HEK293 (cell line): ENCODE measurements around the gene CACNA2D4.

Experiments
- CTCF ChIA-PET: fragments of 350-600 bp; formaldehyde crosslinking; extraction: SDS; loops from one replicate; lab custom pipeline; 2021; ENCODE audit warnings: antibody characterized with exemption; lab: Yijun Ruan, JAX
- POLR2A ChIA-PET: fragments of 300-600 bp; formaldehyde crosslinking; extraction: SDS; loops from one replicate; lab custom pipeline; 2020; ENCODE audit warnings: antibody characterized with exemption, inconsistent platforms; lab: Yijun Ruan, JAX
- H3K27ac ChIP-seq: fragments of 200-500 bp; sonication (Bioruptor generic); 2 replicates; pipeline ENCODE4 v1.5.1; 2014; ENCODE audit warnings: low read depth, low read length, control low read depth, inconsistent platforms; ENCODE audit errors: extremely low read depth
- H3K36me3 ChIP-seq, 2 experiments: fragments of 200-500 bp in 1 of 2; sonication (Bioruptor generic) in 1 of 2; 1 replicate in 1 of 2; 2 replicates in 1 of 2; pipeline ENCODE4 v1.5.1; 2014 to 2017; ENCODE audit warnings: inconsistent platforms in 2 of 2, low read length in 2 of 2; ENCODE audit not compliant: control insufficient read depth in 2 of 2, insufficient read depth in 1 of 2
- H3K4me1 ChIP-seq: fragments of 200-500 bp; sonication (Bioruptor generic); 2 replicates; pipeline ENCODE4 v1.5.1; 2014; ENCODE audit warnings: mild to moderate bottlenecking, low read length, inconsistent platforms; ENCODE audit not compliant: control insufficient read depth, insufficient read depth
- H3K4me3 ChIP-seq: 2 replicates; pipeline ENCODE4 v1.5.1; 2011; ENCODE audit warnings: low read depth, mild to moderate bottlenecking, control low read depth, low read length, moderate library complexity
- H3K9me3 ChIP-seq: fragments of 200-500 bp; sonication (Bioruptor generic); 2 replicates; pipeline ENCODE4 v1.5.1; 2014; ENCODE audit warnings: low read depth, low read length, inconsistent platforms; ENCODE audit not compliant: control insufficient read depth, insufficient read depth
- GLI4 ChIP-seq: fragments of 450-650 bp; formaldehyde crosslinking; IDR thresholded peaks from 2 replicates; pipeline ENCODE4 v1.5.1; 2016; ENCODE audit warnings: missing biosample characterization, missing genetic modification characterization
- HOXA7 ChIP-seq: sonication (generic); formaldehyde crosslinking; IDR thresholded peaks from 2 replicates; pipeline ENCODE4 v1.8.1; 2022; ENCODE audit warnings: missing genetic modification reagents, borderline replicate concordance
- KLF1 ChIP-seq: fragments of 450-650 bp; formaldehyde crosslinking; IDR thresholded peaks from 2 replicates; pipeline ENCODE4 v1.5.1; 2016; ENCODE audit warnings: missing biosample characterization, missing genetic modification characterization
- MEIS1 ChIP-seq: sonication (generic); formaldehyde crosslinking; IDR thresholded peaks from 2 replicates; pipeline ENCODE4 v1.8.1; 2022; ENCODE audit warnings: missing genetic modification reagents, mild to moderate bottlenecking, borderline replicate concordance
- OSR2 ChIP-seq: fragments of 450-650 bp; formaldehyde crosslinking; IDR thresholded peaks from 2 replicates; pipeline ENCODE4 v1.5.1; 2016; ENCODE audit warnings: missing biosample characterization, missing genetic modification characterization
- SCRT2 ChIP-seq: fragments of 450-650 bp; formaldehyde crosslinking; IDR thresholded peaks from 2 replicates; pipeline ENCODE4 v1.5.1; 2016; ENCODE audit warnings: missing biosample characterization, missing genetic modification characterization
- SETDB1 ChIP-seq: IDR thresholded peaks from one replicate; pipeline ENCODE4 v1.6.1; 2017; ENCODE audit warnings: mild to moderate bottlenecking, low read length, moderate library complexity, mixed read lengths; ENCODE audit not compliant: insufficient read length
- SP7 ChIP-seq: fragments of 450-650 bp; formaldehyde crosslinking; IDR thresholded peaks from 2 replicates; pipeline ENCODE4 v1.5.1; 2016; ENCODE audit warnings: missing biosample characterization, missing genetic modification characterization
- ZBTB8A ChIP-seq: fragments of 450-650 bp; formaldehyde crosslinking; IDR thresholded peaks from 2 replicates; pipeline ENCODE4 v1.5.1; 2016; ENCODE audit warnings: missing biosample characterization, missing genetic modification characterization
- ZNF138 ChIP-seq: fragments of 450-650 bp; formaldehyde crosslinking; IDR thresholded peaks from 2 replicates; pipeline ENCODE4 v1.5.1; 2016; ENCODE audit warnings: missing biosample characterization, missing genetic modification characterization, borderline replicate concordance
- ZNF169 ChIP-seq: fragments of 450-650 bp; formaldehyde crosslinking; IDR thresholded peaks from 2 replicates; pipeline ENCODE4 v1.5.1; 2016; ENCODE audit warnings: missing biosample characterization, missing genetic modification characterization
- ZNF184 ChIP-seq: fragments of 450-650 bp; IDR thresholded peaks from 2 replicates; pipeline ENCODE4 v1.5.1; 2018; ENCODE audit warnings: missing biosample characterization, mild to moderate bottlenecking, missing genetic modification characterization
- ZNF202 ChIP-seq: fragments of 450-650 bp; formaldehyde crosslinking; IDR thresholded peaks from 2 replicates; pipeline ENCODE4 v1.5.1; 2016; ENCODE audit warnings: missing biosample characterization, missing genetic modification characterization, borderline replicate concordance
- ZNF214 ChIP-seq: fragments of 450-650 bp; formaldehyde crosslinking; IDR thresholded peaks from 2 replicates; pipeline ENCODE4 v1.5.1; 2017; ENCODE audit warnings: missing biosample characterization, mild to moderate bottlenecking, missing genetic modification characterization, borderline replicate concordance
- ZNF221 ChIP-seq: fragments of 450-650 bp; formaldehyde crosslinking; IDR thresholded peaks from 2 replicates; pipeline ENCODE4 v1.5.1; 2017; ENCODE audit warnings: missing biosample characterization, missing genetic modification characterization, borderline replicate concordance
- ZNF274 ChIP-seq, 2 experiments: fragments of 200-500 bp in 1 of 2; fragments of 450-650 bp in 1 of 2; sonication (Bioruptor generic) in 1 of 2; formaldehyde crosslinking in 1 of 2; IDR thresholded peaks; 2 replicates each; pipeline versions ENCODE4 v1.5.1 to v1.6.1; 2014 to 2016; ENCODE audit warnings: borderline replicate concordance in 1 of 2, inconsistent platforms in 1 of 2, low read length in 1 of 2, missing biosample characterization in 1 of 2, missing genetic modification characterization in 1 of 2
- ZNF391 ChIP-seq: fragments of 450-650 bp; formaldehyde crosslinking; IDR thresholded peaks from 2 replicates; pipeline ENCODE4 v1.5.1; 2016; ENCODE audit warnings: low read depth, missing biosample characterization, missing genetic modification characterization, borderline replicate concordance
- ZNF529 ChIP-seq: fragments of 450-650 bp; formaldehyde crosslinking; IDR thresholded peaks from 2 replicates; pipeline ENCODE4 v1.5.1; 2017; ENCODE audit warnings: missing genetic modification characterization, missing biosample characterization; ENCODE audit not compliant: insufficient replicate concordance
- ZNF561 ChIP-seq: fragments of 450-650 bp; IDR thresholded peaks from 2 replicates; pipeline ENCODE4 v1.5.1; 2018; ENCODE audit warnings: missing biosample characterization, missing genetic modification characterization, borderline replicate concordance
- ZNF621 ChIP-seq: fragments of 450-650 bp; formaldehyde crosslinking; IDR thresholded peaks from 2 replicates; pipeline ENCODE4 v1.5.1; 2017; ENCODE audit warnings: missing biosample characterization, missing genetic modification characterization
- ZNF792 ChIP-seq: fragments of 450-650 bp; formaldehyde crosslinking; IDR thresholded peaks from 2 replicates; pipeline ENCODE4 v1.5.1; 2016; ENCODE audit warnings: missing biosample characterization, missing genetic modification characterization
- TF ChIP-seq, protein P1 (sequence below): fragments of 450-650 bp; formaldehyde crosslinking; IDR thresholded peaks from 2 replicates; pipeline ENCODE4 v1.5.1; 2016; ENCODE audit warnings: missing biosample characterization, missing genetic modification characterization
- TF ChIP-seq, protein P2 (sequence below): fragments of 450-650 bp; formaldehyde crosslinking; IDR thresholded peaks from 2 replicates; pipeline ENCODE4 v1.5.1; 2016; ENCODE audit warnings: missing biosample characterization, missing genetic modification characterization
- TF ChIP-seq, protein P3 (sequence below): fragments of 450-650 bp; formaldehyde crosslinking; IDR thresholded peaks from 2 replicates; pipeline ENCODE4 v1.5.1; 2016; ENCODE audit warnings: missing biosample characterization, missing genetic modification characterization
- TF ChIP-seq, protein P4 (sequence below): fragments of 450-650 bp; formaldehyde crosslinking; IDR thresholded peaks from 2 replicates; pipeline ENCODE4 v1.5.1; 2017; ENCODE audit warnings: missing biosample characterization, missing genetic modification characterization
- TF ChIP-seq, protein P5 (sequence below): fragments of 450-650 bp; formaldehyde crosslinking; IDR thresholded peaks from 2 replicates; pipeline ENCODE4 v1.5.1; 2016; ENCODE audit warnings: missing biosample characterization, missing genetic modification characterization

CACNA2D4 gene

DNA sequence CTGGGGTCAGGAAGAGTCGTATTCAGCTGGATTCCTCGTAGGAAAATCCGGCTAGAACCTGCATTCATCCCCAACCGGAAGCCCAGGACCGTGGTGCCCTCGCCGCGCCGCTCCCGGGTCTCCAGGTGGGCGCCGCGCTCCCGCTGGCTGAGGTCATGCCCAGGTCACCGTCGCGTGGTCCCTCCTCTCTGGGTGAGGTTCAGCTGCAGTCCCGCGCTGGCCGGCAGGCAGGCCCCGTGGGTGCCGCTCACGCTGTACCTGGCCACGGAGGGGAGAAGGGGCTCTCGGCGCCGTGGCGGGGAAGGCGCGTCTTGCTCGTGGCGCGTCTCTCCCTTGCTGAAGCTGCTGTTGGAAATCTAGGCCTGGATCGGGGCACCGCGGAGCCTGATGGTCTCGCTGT, 53.6 kb downstream of the CACNA2D4 start (continued):
- TF ChIP-seq ZNF214 (tag by site-specific recombination), result no peak
- no peak for TF ChIP-seq ZNF391 (tag by site-specific recombination)

DNA sequence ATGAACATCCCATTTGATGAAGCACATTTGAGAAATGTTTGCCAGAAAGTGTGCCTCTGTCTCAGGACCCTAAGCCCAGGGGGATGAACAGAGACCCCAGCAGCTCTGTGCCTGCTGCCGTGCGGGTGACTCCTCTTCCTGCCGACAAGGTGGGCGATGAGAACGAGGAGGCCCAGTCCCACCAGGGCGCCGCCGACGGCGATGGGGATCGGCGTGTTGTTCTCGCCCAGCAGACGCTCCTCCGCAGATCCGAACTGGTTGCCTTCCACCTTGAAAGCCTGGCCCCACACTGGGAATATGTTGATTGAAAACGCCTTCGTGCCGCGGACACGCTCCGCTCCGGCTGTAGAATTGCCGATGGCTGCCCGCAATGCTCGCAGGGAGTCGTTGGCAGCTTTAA, 54.0 kb downstream of the CACNA2D4 start:
- Histone ChIP-seq H3K4me1 (no peaks in the 10 kb centered on the region), H3K27ac (no peak overlapping the region), H3K9me3 (no peaks in the 10 kb centered on the region), H3K4me3 (no peak overlapping the region), H3K36me3 (no peaks in the 10 kb centered on the region)
- POLR2A ChIA-PET, result no interaction called here
- CTCF ChIA-PET, result no interaction called here
- TF ChIP-seq ZNF621 (tag by site-specific recombination), result no peak
- TF ChIP-seq SETDB1, result no peak
- TF ChIP-seq ZNF184 (tag by site-specific recombination), result no peak
- no peak for TF ChIP-seq KLF1
- no peak for TF ChIP-seq ZNF202 (tag by site-specific recombination)
- TF ChIP-seq, protein P1, sequence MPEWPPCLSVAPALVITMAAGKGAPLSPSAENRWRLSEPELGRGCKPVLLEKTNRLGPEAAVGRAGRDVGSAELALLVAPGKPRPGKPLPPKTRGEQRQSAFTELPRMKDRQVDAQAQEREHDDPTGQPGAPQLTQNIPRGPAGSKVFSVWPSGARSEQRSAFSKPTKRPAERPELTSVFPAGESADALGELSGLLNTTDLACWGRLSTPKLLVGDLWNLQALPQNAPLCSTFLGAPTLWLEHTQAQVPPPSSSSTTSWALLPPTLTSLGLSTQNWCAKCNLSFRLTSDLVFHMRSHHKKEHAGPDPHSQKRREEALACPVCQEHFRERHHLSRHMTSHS (tag by site-specific recombination), result no peak
- TF ChIP-seq ZNF221 (tag by site-specific recombination), result no peak
- TF ChIP-seq ZNF792 (tag by site-specific recombination), result no peak
- TF ChIP-seq, protein P2, sequence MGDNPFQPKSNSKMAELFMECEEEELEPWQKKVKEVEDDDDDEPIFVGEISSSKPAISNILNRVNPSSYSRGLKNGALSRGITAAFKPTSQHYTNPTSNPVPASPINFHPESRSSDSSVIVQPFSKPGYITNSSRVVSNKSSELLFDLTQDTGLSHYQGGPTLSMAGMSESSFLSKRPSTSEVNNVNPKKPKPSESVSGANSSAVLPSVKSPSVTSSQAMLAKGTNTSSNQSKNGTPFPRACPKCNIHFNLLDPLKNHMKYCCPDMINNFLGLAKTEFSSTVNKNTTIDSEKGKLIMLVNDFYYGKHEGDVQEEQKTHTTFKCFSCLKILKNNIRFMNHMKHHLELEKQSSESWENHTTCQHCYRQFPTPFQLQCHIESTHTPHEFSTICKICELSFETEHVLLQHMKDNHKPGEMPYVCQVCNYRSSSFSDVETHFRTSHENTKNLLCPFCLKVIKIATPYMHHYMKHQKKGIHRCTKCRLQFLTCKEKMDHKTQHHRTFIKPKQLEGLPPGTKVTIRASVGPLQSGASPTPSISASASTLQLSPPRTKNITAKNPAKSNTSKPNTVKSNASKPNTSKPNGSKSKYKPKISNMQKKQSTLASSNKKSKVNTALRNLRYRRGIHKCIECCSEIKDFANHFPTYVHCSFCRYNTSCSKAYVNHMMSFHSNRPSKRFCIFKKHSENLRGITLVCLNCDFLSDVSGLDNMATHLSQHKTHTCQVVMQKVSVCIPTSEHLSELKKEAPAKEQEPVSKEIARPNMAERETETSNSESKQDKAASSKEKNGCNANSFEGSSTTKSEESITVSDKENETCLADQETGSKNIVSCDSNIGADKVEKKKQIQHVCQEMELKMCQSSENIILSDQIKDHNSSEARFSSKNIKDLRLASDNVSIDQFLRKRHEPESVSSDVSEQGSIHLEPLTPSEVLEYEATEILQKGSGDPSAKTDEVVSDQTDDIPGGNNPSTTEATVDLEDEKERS (tag by site-specific recombination), result no peak
- TF ChIP-seq ZNF561 (tag by site-specific recombination), result no peak
- TF ChIP-seq, all 188 proteins: peak for 0

DNA sequence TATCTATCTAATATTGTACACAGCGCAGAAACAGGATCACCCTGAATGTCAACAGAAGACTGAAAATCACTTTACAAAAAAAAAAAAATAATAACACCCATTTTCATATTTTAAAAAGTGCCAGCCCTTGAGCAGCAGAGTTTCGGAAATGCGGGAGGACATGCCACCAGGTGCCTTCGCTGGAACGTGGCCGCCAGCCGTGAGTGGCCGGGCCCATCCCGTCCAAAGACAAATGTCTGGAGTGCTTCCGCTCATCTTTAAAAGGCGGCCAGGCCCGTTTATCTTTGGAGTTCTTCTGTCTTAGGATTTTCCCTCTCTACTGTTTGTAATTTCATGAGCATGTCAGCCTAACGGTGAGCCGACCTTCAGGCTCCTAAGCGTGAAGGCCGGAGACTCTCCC, 54.6 kb downstream of the CACNA2D4 start:
- no peaks in the 10 kb centered on the region for H3K9me3 ChIP-seq
- no peaks in the 10 kb centered on the region for H3K36me3 ChIP-seq
- H3K27ac ChIP-seq, result no peak overlapping the region
- ChIA-PET CTCF (interaction anchor here (1.3 kb wide), 1 partner anchor 76 kb away, joined by 8 read pairs; no protein-coding TSS in a partner anchor), POLR2A (no interaction called here)
- no peak overlapping the region for H3K4me3 ChIP-seq
- H3K4me1 ChIP-seq, result no peaks in the 10 kb centered on the region
- TF ChIP-seq ZBTB8A (tag by site-specific recombination) (no peak), ZNF138 (tag by site-specific recombination) (no peak), ZNF169 (no peak), ZNF529 (no peak), ZNF274 (IDR thresholded peaks at IDR 0.05; ENCODE audit: low read length) (no peak), ZNF274 (tag by site-specific recombination; IDR thresholded peaks at IDR 0.05; ENCODE audit: borderline replicate concordance) (no peak), OSR2 (tag by site-specific recombination) (no peak), SCRT2 (tag by site-specific recombination) (no peak), MEIS1 (no peak), HOXA7 (CRISPR knock-in tag) (no peak), GLI4 (no peak), SP7 (tag by site-specific recombination) (no peak)
- TF ChIP-seq, protein P3, sequence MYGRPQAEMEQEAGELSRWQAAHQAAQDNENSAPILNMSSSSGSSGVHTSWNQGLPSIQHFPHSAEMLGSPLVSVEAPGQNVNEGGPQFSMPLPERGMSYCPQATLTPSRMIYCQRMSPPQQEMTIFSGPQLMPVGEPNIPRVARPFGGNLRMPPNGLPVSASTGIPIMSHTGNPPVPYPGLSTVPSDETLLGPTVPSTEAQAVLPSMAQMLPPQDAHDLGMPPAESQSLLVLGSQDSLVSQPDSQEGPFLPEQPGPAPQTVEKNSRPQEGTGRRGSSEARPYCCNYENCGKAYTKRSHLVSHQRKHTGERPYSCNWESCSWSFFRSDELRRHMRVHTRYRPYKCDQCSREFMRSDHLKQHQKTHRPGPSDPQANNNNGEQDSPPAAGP (tag by site-specific recombination), result no peak
- TF ChIP-seq, protein P4, sequence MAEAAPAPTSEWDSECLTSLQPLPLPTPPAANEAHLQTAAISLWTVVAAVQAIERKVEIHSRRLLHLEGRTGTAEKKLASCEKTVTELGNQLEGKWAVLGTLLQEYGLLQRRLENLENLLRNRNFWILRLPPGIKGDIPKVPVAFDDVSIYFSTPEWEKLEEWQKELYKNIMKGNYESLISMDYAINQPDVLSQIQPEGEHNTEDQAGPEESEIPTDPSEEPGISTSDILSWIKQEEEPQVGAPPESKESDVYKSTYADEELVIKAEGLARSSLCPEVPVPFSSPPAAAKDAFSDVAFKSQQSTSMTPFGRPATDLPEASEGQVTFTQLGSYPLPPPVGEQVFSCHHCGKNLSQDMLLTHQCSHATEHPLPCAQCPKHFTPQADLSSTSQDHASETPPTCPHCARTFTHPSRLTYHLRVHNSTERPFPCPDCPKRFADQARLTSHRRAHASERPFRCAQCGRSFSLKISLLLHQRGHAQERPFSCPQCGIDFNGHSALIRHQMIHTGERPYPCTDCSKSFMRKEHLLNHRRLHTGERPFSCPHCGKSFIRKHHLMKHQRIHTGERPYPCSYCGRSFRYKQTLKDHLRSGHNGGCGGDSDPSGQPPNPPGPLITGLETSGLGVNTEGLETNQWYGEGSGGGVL (tag by site-specific recombination), result no peak
- TF ChIP-seq, protein P5, sequence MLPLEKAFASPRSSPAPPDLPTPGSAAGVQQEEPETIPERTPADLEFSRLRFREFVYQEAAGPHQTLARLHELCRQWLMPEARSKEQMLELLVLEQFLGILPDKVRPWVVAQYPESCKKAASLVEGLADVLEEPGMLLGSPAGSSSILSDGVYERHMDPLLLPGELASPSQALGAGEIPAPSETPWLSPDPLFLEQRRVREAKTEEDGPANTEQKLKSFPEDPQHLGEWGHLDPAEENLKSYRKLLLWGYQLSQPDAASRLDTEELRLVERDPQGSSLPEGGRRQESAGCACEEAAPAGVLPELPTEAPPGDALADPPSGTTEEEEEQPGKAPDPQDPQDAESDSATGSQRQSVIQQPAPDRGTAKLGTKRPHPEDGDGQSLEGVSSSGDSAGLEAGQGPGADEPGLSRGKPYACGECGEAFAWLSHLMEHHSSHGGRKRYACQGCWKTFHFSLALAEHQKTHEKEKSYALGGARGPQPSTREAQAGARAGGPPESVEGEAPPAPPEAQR (tag by site-specific recombination), result no peak
